HepG2 (cell line): Measurements from ENCODE around the gene CCL7. TPM values are rescaled to one million over a fixed set of nuclear protein-coding genes. Genes with fewer than 3 reads are reported as not detected.

Experiments used
- ATAC-seq: fragments of 200-7000 bp; cut with Tn5 transposase; 3 replicates; pipeline ENCODE4 v1.9.1; 2020; ENCODE audit warnings: mild to moderate bottlenecking, moderate library complexity
- BruUV-seq: library from RNA; stranded (reverse); fragments of 400-500 nt; replicated peaks from 2 replicates; lab custom pipeline; 2021; lab: Mats Ljungman, UMichigan
- CTCF ChIA-PET: fragments of 300-600 bp; formaldehyde crosslinking; extraction: SDS; loops from one replicate; lab custom pipeline; 2021; ENCODE audit warnings: low total read pairs, inconsistent platforms, low intra/inter-chr PET ratio; lab: Yijun Ruan, JAX
- POLR2A ChIA-PET: fragments of 350-600 bp; sonication (Branson Sonifier 250); formaldehyde crosslinking; loops from one replicate; lab custom pipeline; 2020; ENCODE audit warnings: antibody characterized with exemption, inconsistent platforms; lab: Yijun Ruan, JAX
- DNase-seq: peaks from one replicate; pipeline ENCODE4 v3.0.0-alpha.2; 2015; ENCODE audit warnings: low spot score
- FAIRE-seq: peaks from 3 replicates; lab custom pipeline; 2011; peaks lifted over from hg19 to GRCh38; lab: Jason Lieb, UNC
- H2AFZ ChIP-seq: one replicate; pipeline ENCODE4 v1.6.1; 2011; ENCODE audit warnings: low read length, inconsistent platforms
- H3K27ac ChIP-seq: fragments of 300-600 bp; 3 replicates; pipeline ENCODE4 v1.8.0; 2011; ENCODE audit warnings: mixed run types, mild to moderate bottlenecking, mixed read lengths, low read length, inconsistent platforms; ENCODE audit not compliant: insufficient read depth; ENCODE audit errors: extremely low read length
- H3K27me3 ChIP-seq, 2 experiments: fragments of 200-600 bp in 1 of 2; 2 replicates in 1 of 2; 3 replicates in 1 of 2; pipeline versions ENCODE4 v1.6.0 to v1.8.0; 2011; ENCODE audit warnings: low read length in 2 of 2, mild to moderate bottlenecking in 2 of 2, moderate library complexity in 2 of 2, inconsistent platforms in 1 of 2; ENCODE audit not compliant: insufficient read depth in 2 of 2, control insufficient read depth in 1 of 2
- H3K36me3 ChIP-seq, 2 experiments: fragments of 200-600 bp in 1 of 2; replicated peaks in 1 of 2; 2 replicates in 1 of 2; 3 replicates in 1 of 2; pipeline versions ENCODE4 v1.5.1 to v1.8.0; 2011; ENCODE audit warnings: low read length in 2 of 2, inconsistent platforms in 1 of 2; ENCODE audit not compliant: insufficient read depth in 2 of 2, control insufficient read depth in 1 of 2
- H3K4me1 ChIP-seq: 2 replicates; pipeline ENCODE4 v1.5.1; 2012; ENCODE audit warnings: low read length, inconsistent platforms; ENCODE audit not compliant: insufficient read depth
- H3K4me2 ChIP-seq: 2 replicates; pipeline ENCODE4 v1.6.0; 2011; ENCODE audit warnings: low read depth, low read length, inconsistent platforms
- H3K4me3 ChIP-seq, 3 experiments: fragments of 200-600 bp in 1 of 3; sonication (generic), shearing (Covaris generic) in 1 of 3; replicated peaks in 1 of 3; 2 replicates each; pipeline ENCODE4 v1.5.1; 2011 to 2016; ENCODE audit warnings: low read length in 3 of 3, inconsistent platforms in 2 of 3, low read depth in 2 of 3, mild to moderate bottlenecking in 2 of 3, control low read depth in 1 of 3, mixed read lengths in 1 of 3; ENCODE audit not compliant: insufficient read depth in 1 of 3
- H3K79me2 ChIP-seq: one replicate; pipeline ENCODE4 v1.6.1; 2011; ENCODE audit warnings: low read length, inconsistent platforms; ENCODE audit not compliant: insufficient read depth
- H3K9ac ChIP-seq: 2 replicates; pipeline ENCODE4 v1.6.0; 2011; ENCODE audit warnings: mild to moderate bottlenecking, low read depth, low read length, inconsistent platforms; ENCODE audit not compliant: insufficient read depth
- H3K9me3 ChIP-seq: 2 replicates; pipeline ENCODE4 v1.5.1; 2012; ENCODE audit warnings: mild to moderate bottlenecking, low read length
- H4K20me1 ChIP-seq: 2 replicates; pipeline ENCODE4 v1.6.0; 2011; ENCODE audit warnings: inconsistent platforms, mild to moderate bottlenecking, low read length, moderate library complexity; ENCODE audit not compliant: insufficient read depth
- CBX1 ChIP-seq: IDR thresholded peaks from one replicate; pipeline ENCODE4 v1.6.1; 2016; ENCODE audit warnings: antibody characterized with exemption, low read depth
- HMGXB3 ChIP-seq: sonication (generic); formaldehyde crosslinking; IDR thresholded peaks from 2 replicates; pipeline ENCODE4 v1.4.0; 2020; ENCODE audit warnings: missing genetic modification reagents, borderline replicate concordance
- PPARG ChIP-seq: conservative IDR thresholded peaks from 2 replicates; pipeline ENCODE4 v1.6.1; 2016; ENCODE audit warnings: missing biosample characterization, missing genetic modification reagents
- PRMT3 ChIP-seq: sonication (generic); formaldehyde crosslinking; IDR thresholded peaks from 2 replicates; pipeline ENCODE4 v1.8.1; 2022; ENCODE audit warnings: low read depth, mild to moderate bottlenecking, moderate library complexity, missing genetic modification reagents, borderline replicate concordance
- SATB2 ChIP-seq: sonication (generic); formaldehyde crosslinking; IDR thresholded peaks from 2 replicates; pipeline ENCODE4 v1.5.0; 2020; ENCODE audit warnings: missing genetic modification reagents
- ZNF629 ChIP-seq: sonication (generic); formaldehyde crosslinking; conservative IDR thresholded peaks from 2 replicates; pipeline ENCODE4 v1.5.0; 2020; ENCODE audit warnings: missing genetic modification reagents
- WGBS: methylation state at CpG from one replicate; pipeline ENCODE4 v1.1.6; 2017; ENCODE audit warnings: low lambda C conversion rate; 5-methylcytosine and 5-hydroxymethylcytosine counted together
- in situ Hi-C: cut with HindIII; loops from 2 replicates; pipeline ENCODE4 v1.10.0; 2017; ENCODE audit warnings: low pct_unique_long_range_greater_than_20kb; ENCODE audit not compliant: extremely low pct_ligation_motif_present
- intact Hi-C: fragments of 100-400 bp; cut with micrococcal nuclease; formaldehyde crosslinking; loops from one replicate; pipeline ENCODE4 v1.10.0; 2022; ENCODE audit not compliant: unreplicated experiment
- polyA plus RNA-seq, 8 experiments: library from polyadenylated mRNA; depleted of rRNA in 3 of 8; stranded (reverse) in 7 of 8; unstranded in 1 of 8; fragments of >200 nt; fragmentation: Illumina TruSeq in 4 of 8; extraction: Trizol in 4 of 8; gene quantifications; 2 replicates each; pipeline versions ENCODE4 v1.2.1 to v1.2.3, GENCODE V29; 2011 to 2016; ENCODE audit warnings: low read depth in 4 of 8, missing spikeins in 1 of 8, mixed read lengths in 1 of 8; ENCODE audit not compliant: insufficient read depth in 1 of 8
- total RNA-seq, 5 experiments: library from RNA; depleted of rRNA; stranded (reverse); fragments of >200 nt; fragmentation: Illumina TruSeq; extraction: Trizol; gene quantifications; 2 replicates each; pipeline ENCODE4 v1.2.3, GENCODE V29; 2016; ENCODE audit warnings: low read depth in 1 of 5
- TF ChIP-seq, protein P1 (sequence below): sonication (generic); formaldehyde crosslinking; IDR thresholded peaks from 2 replicates; pipeline ENCODE4 v1.4.0; 2020; ENCODE audit warnings: mild to moderate bottlenecking, missing genetic modification reagents

CCL7 gene
- total and polyA plus RNA-seq, 2 of the 13 experiments (the other 11 are each of a cell fraction or from before 2014, with no cell fraction given), result not detected

DNA sequence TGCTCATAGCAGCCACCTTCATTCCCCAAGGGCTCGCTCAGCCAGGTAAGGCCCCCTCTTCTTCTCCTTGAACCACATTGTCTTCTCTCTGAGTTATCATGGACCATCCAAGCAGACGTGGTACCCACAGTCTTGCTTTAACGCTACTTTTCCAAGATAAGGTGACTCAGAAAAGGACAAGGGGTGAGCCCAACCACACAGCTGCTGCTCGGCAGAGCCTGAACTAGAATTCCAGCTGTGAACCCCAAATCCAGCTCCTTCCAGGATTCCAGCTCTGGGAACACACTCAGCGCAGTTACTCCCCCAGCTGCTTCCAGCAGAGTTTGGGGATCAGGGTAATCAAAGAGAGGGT, 14.7 kb upstream of the CCL7 start:
- ATAC-seq (no peak), DNase-seq (no peak), FAIRE-seq (no peak)
- no peak overlapping the region for H3K4me2 ChIP-seq
- no peaks in the 10 kb centered on the region for H3K27me3 ChIP-seq
- BruUV-seq, result no TSS peak
- no peaks in the 10 kb centered on the region for H3K36me3 ChIP-seq
- ChIA-PET CTCF (no interaction called here), POLR2A (no interaction called here)
- intact Hi-C loops (no loop called here), in situ Hi-C loops (no loop called here)
- H3K79me2 ChIP-seq, result no peaks in the 10 kb centered on the region
- no peak overlapping the region for H3K9ac ChIP-seq
- H3K4me3 ChIP-seq, result no peak overlapping the region
- no peaks in the 10 kb centered on the region for H3K9me3 ChIP-seq
- H4K20me1 ChIP-seq, result no peaks in the 10 kb centered on the region
- no peak overlapping the region for H3K27ac ChIP-seq
- no peak overlapping the region for H2AFZ ChIP-seq
- WGBS, result 33% methylated on average over 4 of the region's 5 CpGs
- TF ChIP-seq HMGXB3 (CRISPR knock-in tag) (no peak), SATB2 (no peak), PPARG (CRISPR knock-in tag) (no peak), CBX1 (no peak)
- no peaks in the 10 kb centered on the region for H3K4me1 ChIP-seq

DNA sequence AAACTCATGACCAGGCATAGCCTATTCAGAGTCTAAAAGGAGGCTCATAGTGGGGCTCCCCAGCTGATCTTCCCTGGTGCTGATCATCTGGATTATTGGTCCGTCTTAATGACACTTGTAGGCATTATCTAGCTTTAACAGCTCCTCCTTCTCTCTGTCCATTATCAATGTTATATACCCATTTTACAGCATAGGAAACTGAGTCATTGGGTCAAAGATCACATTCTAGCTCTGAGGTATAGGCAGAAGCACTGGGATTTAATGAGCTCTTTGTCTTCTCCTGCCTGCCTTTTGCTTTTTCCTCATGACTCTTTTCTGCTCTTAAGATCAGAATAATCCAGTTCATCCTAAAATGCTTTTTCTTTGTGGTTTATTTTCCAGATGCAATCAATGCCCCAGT, 14.2 kb upstream of the CCL7 start:
- TF ChIP-seq, protein P1, sequence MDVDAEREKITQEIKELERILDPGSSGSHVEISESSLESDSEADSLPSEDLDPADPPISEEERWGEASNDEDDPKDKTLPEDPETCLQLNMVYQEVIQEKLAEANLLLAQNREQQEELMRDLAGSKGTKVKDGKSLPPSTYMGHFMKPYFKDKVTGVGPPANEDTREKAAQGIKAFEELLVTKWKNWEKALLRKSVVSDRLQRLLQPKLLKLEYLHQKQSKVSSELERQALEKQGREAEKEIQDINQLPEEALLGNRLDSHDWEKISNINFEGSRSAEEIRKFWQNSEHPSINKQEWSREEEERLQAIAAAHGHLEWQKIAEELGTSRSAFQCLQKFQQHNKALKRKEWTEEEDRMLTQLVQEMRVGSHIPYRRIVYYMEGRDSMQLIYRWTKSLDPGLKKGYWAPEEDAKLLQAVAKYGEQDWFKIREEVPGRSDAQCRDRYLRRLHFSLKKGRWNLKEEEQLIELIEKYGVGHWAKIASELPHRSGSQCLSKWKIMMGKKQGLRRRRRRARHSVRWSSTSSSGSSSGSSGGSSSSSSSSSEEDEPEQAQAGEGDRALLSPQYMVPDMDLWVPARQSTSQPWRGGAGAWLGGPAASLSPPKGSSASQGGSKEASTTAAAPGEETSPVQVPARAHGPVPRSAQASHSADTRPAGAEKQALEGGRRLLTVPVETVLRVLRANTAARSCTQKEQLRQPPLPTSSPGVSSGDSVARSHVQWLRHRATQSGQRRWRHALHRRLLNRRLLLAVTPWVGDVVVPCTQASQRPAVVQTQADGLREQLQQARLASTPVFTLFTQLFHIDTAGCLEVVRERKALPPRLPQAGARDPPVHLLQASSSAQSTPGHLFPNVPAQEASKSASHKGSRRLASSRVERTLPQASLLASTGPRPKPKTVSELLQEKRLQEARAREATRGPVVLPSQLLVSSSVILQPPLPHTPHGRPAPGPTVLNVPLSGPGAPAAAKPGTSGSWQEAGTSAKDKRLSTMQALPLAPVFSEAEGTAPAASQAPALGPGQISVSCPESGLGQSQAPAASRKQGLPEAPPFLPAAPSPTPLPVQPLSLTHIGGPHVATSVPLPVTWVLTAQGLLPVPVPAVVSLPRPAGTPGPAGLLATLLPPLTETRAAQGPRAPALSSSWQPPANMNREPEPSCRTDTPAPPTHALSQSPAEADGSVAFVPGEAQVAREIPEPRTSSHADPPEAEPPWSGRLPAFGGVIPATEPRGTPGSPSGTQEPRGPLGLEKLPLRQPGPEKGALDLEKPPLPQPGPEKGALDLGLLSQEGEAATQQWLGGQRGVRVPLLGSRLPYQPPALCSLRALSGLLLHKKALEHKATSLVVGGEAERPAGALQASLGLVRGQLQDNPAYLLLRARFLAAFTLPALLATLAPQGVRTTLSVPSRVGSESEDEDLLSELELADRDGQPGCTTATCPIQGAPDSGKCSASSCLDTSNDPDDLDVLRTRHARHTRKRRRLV (CRISPR knock-in tag), result no peak
- no peak for TF ChIP-seq PRMT3 (CRISPR knock-in tag)
- 0 out of 2 replicates have a peak, but pooled peaks have one; percentile 24 for TF ChIP-seq ZNF629 (CRISPR knock-in tag)
- intact Hi-C loops (no loop called here), in situ Hi-C loops (no loop called here)
- H2AFZ ChIP-seq, result no peak overlapping the region
- CTCF ChIA-PET, result no interaction called here
- no peaks in the 10 kb centered on the region for H3K9me3 ChIP-seq
- H3K27me3 ChIP-seq, result no peaks in the 10 kb centered on the region
- BruUV-seq, result no TSS peak
- no peaks in the 10 kb centered on the region for H3K36me3 ChIP-seq
- H3K79me2 ChIP-seq, result no peaks in the 10 kb centered on the region
- ATAC-seq, result no peak
- H3K27ac ChIP-seq, result no peak overlapping the region
- POLR2A ChIA-PET, result no interaction called here
- H4K20me1 ChIP-seq, result no peaks in the 10 kb centered on the region
- H3K4me3 ChIP-seq, result no peak overlapping the region
- no peaks in the 10 kb centered on the region for H3K4me1 ChIP-seq
- H3K9ac ChIP-seq, result no peak overlapping the region
- DNase-seq, result no peak
- WGBS, result 0% methylated on average over 1 of the region's 1 CpG
- no peak for FAIRE-seq
- H3K4me2 ChIP-seq, result no peak overlapping the region
